Upper lobe of right lung (tissue), 1 donor: ENCODE data around the gene COL15A1. TPM values are rescaled to one million over a fixed set of nuclear protein-coding genes. Genes with fewer than 3 reads are reported as not detected.

Experiments
- ATAC-seq: fragments of 200-7000 bp; cut with Tn5 transposase; one replicate; pipeline ENCODE4 v1.9.1; 2020; ENCODE audit warnings: mild to moderate bottlenecking, moderate library complexity
- DNase-seq: peaks from one replicate; pipeline ENCODE4 v3.0.0-alpha.2; 2020
- H3K27ac ChIP-seq: fragments of 200-600 bp; one replicate; pipeline ENCODE4 v1.8.0; 2022
- H3K27me3 ChIP-seq: fragments of 200-600 bp; one replicate; pipeline ENCODE4 v1.8.0; 2022; ENCODE audit warnings: mild to moderate bottlenecking
- H3K36me3 ChIP-seq: fragments of 200-600 bp; one replicate; pipeline ENCODE4 v1.8.0; 2022
- H3K4me1 ChIP-seq: fragments of 200-600 bp; one replicate; pipeline ENCODE4 v1.8.0; 2022
- H3K4me3 ChIP-seq: fragments of 200-600 bp; one replicate; pipeline ENCODE4 v1.8.0; 2022; ENCODE audit warnings: mild to moderate bottlenecking
- H3K9me3 ChIP-seq: fragments of 200-600 bp; one replicate; pipeline ENCODE4 v1.8.0; 2022
- intact Hi-C: fragments of 100-400 bp; cut with DNase I; formaldehyde crosslinking; loops from one replicate; pipeline ENCODE4 v1.11.0; 2022
- total RNA-seq: library from RNA; stranded (reverse); fragmentation: NEBNext Ultra II Directional; extraction: Animal tissue kit (Norgen Biotek cat#: 25700); gene quantifications from one replicate; pipeline ENCODE4 v1.2.1, GENCODE V29; 2021
- TF ChIP-seq, protein P1 (sequence below): fragments of 200-600 bp; IDR thresholded peaks from one replicate; pipeline ENCODE4 v1.8.0; 2022; ENCODE audit warnings: antibody characterized with exemption
- donor health status: DM: no; HTN: yes; CAD: no; lungs with severe emphysema.

Gene COL15A1
- total RNA-seq, 1 donor from 2014 or later: 8.0 TPM

- Histone ChIP-seq H3K36me3 (no peaks in the 10 kb centered on the region), H3K4me3 (no peak overlapping the region), H3K27me3 (no peaks in the 10 kb centered on the region), H3K9me3 (no peaks in the 10 kb centered on the region), H3K4me1 (peaks cover 63% of the 10 kb centered on the region), H3K27ac (no peak overlapping the region)
- no peak for ATAC-seq
- intact Hi-C loops: no loop called here
- DNase-seq: no peak
- TF ChIP-seq, protein P1, sequence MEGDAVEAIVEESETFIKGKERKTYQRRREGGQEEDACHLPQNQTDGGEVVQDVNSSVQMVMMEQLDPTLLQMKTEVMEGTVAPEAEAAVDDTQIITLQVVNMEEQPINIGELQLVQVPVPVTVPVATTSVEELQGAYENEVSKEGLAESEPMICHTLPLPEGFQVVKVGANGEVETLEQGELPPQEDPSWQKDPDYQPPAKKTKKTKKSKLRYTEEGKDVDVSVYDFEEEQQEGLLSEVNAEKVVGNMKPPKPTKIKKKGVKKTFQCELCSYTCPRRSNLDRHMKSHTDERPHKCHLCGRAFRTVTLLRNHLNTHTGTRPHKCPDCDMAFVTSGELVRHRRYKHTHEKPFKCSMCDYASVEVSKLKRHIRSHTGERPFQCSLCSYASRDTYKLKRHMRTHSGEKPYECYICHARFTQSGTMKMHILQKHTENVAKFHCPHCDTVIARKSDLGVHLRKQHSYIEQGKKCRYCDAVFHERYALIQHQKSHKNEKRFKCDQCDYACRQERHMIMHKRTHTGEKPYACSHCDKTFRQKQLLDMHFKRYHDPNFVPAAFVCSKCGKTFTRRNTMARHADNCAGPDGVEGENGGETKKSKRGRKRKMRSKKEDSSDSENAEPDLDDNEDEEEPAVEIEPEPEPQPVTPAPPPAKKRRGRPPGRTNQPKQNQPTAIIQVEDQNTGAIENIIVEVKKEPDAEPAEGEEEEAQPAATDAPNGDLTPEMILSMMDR: no peak
Observed at GRCh38 chr9:99112750-99113413, 169.2 kb downstream of the COL15A1 start.

DNA sequence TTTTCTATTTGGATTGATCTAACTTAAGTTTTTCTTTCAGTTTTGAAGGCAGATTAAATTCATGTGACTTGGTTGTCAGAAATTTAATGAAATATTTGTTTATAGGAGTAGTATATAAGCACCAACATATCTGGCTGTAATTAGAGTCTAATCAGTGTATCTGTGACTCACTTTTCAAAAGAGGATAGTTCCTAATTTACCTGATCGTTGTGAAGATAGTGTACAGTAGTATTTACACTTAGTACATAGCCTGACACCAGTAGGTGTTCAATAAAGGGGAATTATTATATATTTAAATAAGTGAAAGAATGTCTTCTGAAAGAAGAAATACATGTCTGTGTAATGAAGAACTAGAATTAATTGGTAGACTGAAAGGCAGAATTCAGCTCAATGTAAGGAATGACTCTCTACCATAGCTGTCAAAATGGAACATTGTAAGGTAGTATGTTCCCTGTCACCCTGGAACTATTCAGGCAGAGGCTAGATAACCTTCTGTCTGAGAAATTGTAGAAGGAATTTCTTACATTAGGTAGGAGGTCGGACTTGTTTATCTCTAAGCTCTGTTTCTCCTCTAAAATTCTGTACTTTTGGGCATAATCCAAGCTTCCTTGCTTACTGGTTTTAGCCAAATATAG is 169.8 kb downstream of the COL15A1 start:
- ATAC-seq (no peak), DNase-seq (no peak)
- H3K27ac ChIP-seq: no peak overlapping the region
- H3K4me3 ChIP-seq: no peak overlapping the region
- TF ChIP-seq, protein P1: no peak
- intact Hi-C loops: no loop called here
- peaks cover 58% of the 10 kb centered on the region for H3K4me1 ChIP-seq
- no peaks in the 10 kb centered on the region for H3K27me3 ChIP-seq
- no peaks in the 10 kb centered on the region for H3K9me3 ChIP-seq
- H3K36me3 ChIP-seq: no peaks in the 10 kb centered on the region

- intact Hi-C loops: no loop called here
- peaks cover 60% of the 10 kb centered on the region for H3K4me1 ChIP-seq
- no peaks in the 10 kb centered on the region for H3K9me3 ChIP-seq
- no peak overlapping the region for H3K27ac ChIP-seq
- H3K4me3 ChIP-seq: no peak overlapping the region
- no peaks in the 10 kb centered on the region for H3K36me3 ChIP-seq
- DNase-seq (no peak), ATAC-seq (no peak)
- TF ChIP-seq, protein P1: no peak
- H3K27me3 ChIP-seq: no peaks in the 10 kb centered on the region
Observed at GRCh38 chr9:99114049-99114440, 170.3 kb downstream of the COL15A1 start.

DNA sequence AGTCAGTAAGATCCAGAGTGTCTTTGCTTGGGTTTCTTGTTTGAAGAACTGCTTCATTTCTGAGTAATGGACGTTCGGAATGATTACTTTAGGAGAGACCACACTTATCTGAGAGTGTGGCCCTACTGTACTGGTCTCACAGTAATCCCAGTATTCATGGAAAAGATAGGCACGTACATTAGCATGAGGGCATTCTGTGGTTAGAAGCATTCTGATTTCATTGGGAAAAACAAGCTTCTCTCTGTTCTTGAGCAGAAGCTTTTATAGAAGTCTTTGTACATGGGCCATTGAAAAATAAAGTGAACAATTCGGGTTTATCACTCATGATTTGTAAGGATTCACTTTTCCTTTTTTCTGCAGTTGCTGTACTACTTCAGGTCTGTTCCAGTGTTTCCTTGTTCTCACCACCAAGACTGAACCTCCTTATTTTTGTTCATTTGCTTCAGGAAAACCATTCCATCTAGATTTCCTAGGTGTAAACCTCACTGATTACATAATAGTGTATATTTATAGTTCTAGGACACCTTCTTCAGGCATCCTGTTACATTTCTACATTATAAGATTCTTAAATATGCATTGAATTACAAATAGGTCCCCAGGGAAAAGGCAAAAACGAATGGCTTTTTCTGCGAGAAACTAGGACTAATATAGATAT is 171.3 kb downstream of the COL15A1 start:
- intact Hi-C loops: no loop called here
- Histone ChIP-seq H3K4me1 (peaks cover 62% of the 10 kb centered on the region), H3K9me3 (no peaks in the 10 kb centered on the region), H3K4me3 (no peak overlapping the region), H3K36me3 (no peaks in the 10 kb centered on the region), H3K27me3 (no peaks in the 10 kb centered on the region), H3K27ac (no peak overlapping the region)
- DNase-seq (no peak), ATAC-seq (no peak)
- TF ChIP-seq, protein P1: no peak

DNA sequence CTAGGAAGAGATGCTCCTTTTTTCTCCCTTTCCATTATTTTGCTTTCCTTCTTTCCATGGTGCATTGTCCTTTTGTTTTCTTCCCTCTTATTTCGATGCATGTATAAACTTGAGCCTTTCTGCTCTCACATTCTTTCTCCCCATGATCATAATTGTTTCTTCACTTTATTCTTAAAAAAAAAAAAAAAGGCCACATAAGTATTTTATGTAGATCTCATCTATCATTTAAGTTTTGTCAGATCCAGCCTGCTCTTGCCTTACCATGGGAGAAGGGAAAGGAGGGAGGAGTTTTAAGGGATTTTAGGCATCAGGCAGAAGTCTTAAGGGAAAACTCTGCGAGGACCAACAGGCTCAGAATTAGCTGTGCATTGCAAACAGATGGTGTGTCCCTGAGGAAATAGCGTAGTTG is 172.3 kb downstream of the COL15A1 start:
- Histone ChIP-seq H3K27ac (no peak overlapping the region), H3K4me1 (peaks cover 63% of the 10 kb centered on the region), H3K36me3 (no peaks in the 10 kb centered on the region), H3K4me3 (no peak overlapping the region), H3K9me3 (no peaks in the 10 kb centered on the region), H3K27me3 (no peaks in the 10 kb centered on the region)
- TF ChIP-seq, protein P1: no peak
- intact Hi-C loops: no loop called here
- ATAC-seq: no peak
- no peak for DNase-seq
